Activated T-helper 1 cell treated with anti-CD3 and anti-CD28 coated beads, Interleukin-12 subunit alpha, Interleukin-12 subunit beta, Interleukin-2, Interleukin-4 antibody, amounts not matched to agents 30 ng/mL and 10 ng/mL and 1 ng/mL, durations not matched to agents 14 hours and 24 hours and 36 hours (primary cell): Measurements from ENCODE around the gene KMT2D. TPM values are rescaled to one million over a fixed set of nuclear protein-coding genes. Genes with fewer than 3 reads are reported as not detected.

Source experiments
- DNase-seq: peaks from one replicate; pipeline ENCODE4 v3.0.0; 2021; ENCODE audit warnings: low spot score
- H3K27ac Mint-ChIP-seq: one replicate; pipeline ENCODE4 v1.8.0; 2021; ENCODE audit warnings: mild to moderate bottlenecking, mixed read lengths
- H3K27me3 Mint-ChIP-seq: one replicate; pipeline ENCODE4 v1.8.0; 2022; ENCODE audit warnings: mild to moderate bottlenecking, moderate library complexity, mixed read lengths; ENCODE audit not compliant: insufficient read depth
- H3K36me3 Mint-ChIP-seq: one replicate; pipeline ENCODE4 v1.8.0; 2021; ENCODE audit warnings: low read depth, mixed read lengths
- H3K4me1 Mint-ChIP-seq: one replicate; pipeline ENCODE4 v1.8.0; 2021; ENCODE audit warnings: low read depth, mixed read lengths
- H3K4me3 Mint-ChIP-seq: one replicate; pipeline ENCODE4 v1.8.0; 2021; ENCODE audit warnings: mild to moderate bottlenecking, moderate library complexity, mixed read lengths
- H3K9me3 Mint-ChIP-seq: one replicate; pipeline ENCODE4 v1.8.0; 2021; ENCODE audit warnings: mixed read lengths
- intact Hi-C: fragments of 100-400 bp; cut with micrococcal nuclease; formaldehyde crosslinking; loops from one replicate; pipeline ENCODE4 v1.15.1; 2024
- total RNA-seq: library from RNA; stranded (reverse); gene quantifications from 2 replicates; pipeline ENCODE4 v1.2.3, GENCODE V29; 2022

Gene KMT2D
- total RNA-seq, 1 donor from 2014 or later, result 107 TPM

DNA sequence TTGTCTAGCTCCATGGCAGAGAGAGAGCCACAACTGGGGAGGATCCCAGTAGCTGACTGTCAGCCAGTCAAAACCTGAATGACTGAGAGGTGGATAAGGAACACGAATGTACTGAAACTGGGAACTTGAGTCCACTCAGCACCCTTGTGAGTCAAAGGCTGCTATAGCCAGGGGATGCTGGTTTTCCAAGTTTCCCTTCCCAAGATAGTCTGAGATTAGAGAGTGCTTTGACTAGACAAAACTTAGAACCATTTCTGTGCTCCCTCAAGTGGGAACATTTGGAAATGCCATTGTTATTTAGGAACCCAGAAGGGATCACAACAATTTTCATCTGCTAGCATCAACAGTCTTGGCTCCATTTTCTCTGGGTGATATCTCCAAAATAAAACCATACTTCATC, 46.0 kb downstream of the KMT2D start:
- Mint-ChIP-seq H3K9me3 (no peaks in the 10 kb centered on the region), H3K27ac (no peak overlapping the region), H3K4me1 (peaks cover 48% of the 10 kb centered on the region), H3K36me3 (peaks cover 38% of the 10 kb centered on the region), H3K27me3 (no peaks in the 10 kb centered on the region), H3K4me3 (no peak overlapping the region)
- no peak for DNase-seq
- intact Hi-C loops, result no loop called here

GRCh38 chr12:49013428-49013827, 47.2 kb downstream of the KMT2D start:
- intact Hi-C loops, result no loop called here
- Mint-ChIP-seq H3K9me3 (no peaks in the 10 kb centered on the region), H3K27me3 (no peaks in the 10 kb centered on the region), H3K4me1 (peaks cover 38% of the 10 kb centered on the region), H3K27ac (no peak overlapping the region), H3K4me3 (no peak overlapping the region), H3K36me3 (peaks cover 34% of the 10 kb centered on the region)
- DNase-seq, result no peak

DNA sequence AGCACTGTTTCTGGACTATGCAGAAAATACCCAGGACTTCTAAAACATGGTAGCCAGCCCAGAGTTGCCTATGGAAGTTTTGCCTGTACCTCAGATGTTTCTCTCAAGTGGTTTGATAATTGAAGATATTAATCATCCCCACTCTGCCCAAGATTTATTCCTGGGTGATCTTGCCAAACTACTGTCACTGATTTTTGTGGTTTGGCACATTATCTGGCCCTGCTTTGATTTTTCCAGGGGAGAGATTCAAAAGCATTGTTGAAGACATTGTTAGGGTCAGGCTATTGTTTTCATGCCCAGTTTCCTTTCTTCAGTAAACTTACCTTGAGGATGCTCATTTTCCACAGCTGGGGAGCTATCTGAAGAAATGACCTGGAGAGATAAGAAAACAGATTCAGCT, 47.9 kb downstream of the KMT2D start:
- no peak for DNase-seq
- Mint-ChIP-seq H3K27ac (no peak overlapping the region), H3K27me3 (no peaks in the 10 kb centered on the region), H3K4me1 (peaks cover 35% of the 10 kb centered on the region), H3K9me3 (no peaks in the 10 kb centered on the region), H3K36me3 (peaks cover 36% of the 10 kb centered on the region), H3K4me3 (no peak overlapping the region)
- intact Hi-C loops, result no loop called here

Other genes starting within 250 kb of the KMT2D start
- gene CACNB3, start 242.3 kb downstream of the KMT2D start, total RNA-seq, result 11.4 and 13.1 TPM in 2 replicates
- gene DDX23, start 208.6 kb downstream of the KMT2D start, total RNA-seq, result 120 and 127 TPM in 2 replicates
- 7.9 and 9.3 TPM in 2 replicates for gene RND1, start 194.9 kb downstream of the KMT2D start, total RNA-seq
- gene FKBP11, start 135.3 kb downstream of the KMT2D start, total RNA-seq, result 62.7 and 67.9 TPM in 2 replicates
- gene ARF3, start 103.3 kb downstream of the KMT2D start, total RNA-seq, result 116 and 117 TPM in 2 replicates
- 0.13 and 0.37 TPM in 2 replicates for gene WNT10B, start 89.1 kb downstream of the KMT2D start, total RNA-seq
- gene WNT1, start 82.5 kb downstream of the KMT2D start, total RNA-seq, result 0.21 and 0.24 TPM in 2 replicates
- gene DDN, start 61.4 kb downstream of the KMT2D start, total RNA-seq, result 0.78 and 1.1 TPM in 2 replicates
- gene PRKAG1, start 42.0 kb downstream of the KMT2D start, total RNA-seq, result 85.0 and 85.1 TPM in 2 replicates
- gene RHEBL1, start 9.2 kb upstream of the KMT2D start, total RNA-seq, result 8.6 and 10.7 TPM in 2 replicates
- 0.10 TPM in 1 of 2 replicates, not detected in the other for gene DHH, start 34.0 kb upstream of the KMT2D start, total RNA-seq
- 50.4 and 52.5 TPM in 2 replicates for gene LMBR1L, start 50.1 kb upstream of the KMT2D start, total RNA-seq
- 1,521 TPM in 2 replicates for gene TUBA1B, start 70.6 kb upstream of the KMT2D start, total RNA-seq
- 46.7 and 47.2 TPM in 2 replicates for gene TUBA1A, start 128.3 kb upstream of the KMT2D start, total RNA-seq
- gene TUBA1C, start 204.3 kb upstream of the KMT2D start, total RNA-seq, result 261 and 270 TPM in 2 replicates
- gene PRPH, start 234.4 kb upstream of the KMT2D start, total RNA-seq, result 0.20 TPM in 1 of 2 replicates, not detected in the other